DND-41 (cell line): ENCODE data around the gene VANGL2.

Experiments
- ATAC-seq: fragments of 200-7000 bp; cut with Tn5 transposase; 3 replicates; pipeline ENCODE4 v1.9.1; 2021; ENCODE audit warnings: low read depth; ENCODE audit not compliant: insufficient read depth
- DNase-seq: peaks from one replicate; pipeline ENCODE4 v3.0.0-alpha.2; 2020
- H2AFZ ChIP-seq: 2 replicates; pipeline ENCODE4 v1.6.0; 2012; ENCODE audit warnings: low read depth, low read length
- H3K27ac ChIP-seq: 2 replicates; pipeline ENCODE4 v1.5.1; 2012; ENCODE audit warnings: low read length, inconsistent platforms
- H3K27me3 ChIP-seq: fragments of 200-600 bp; sonication (generic); 2 replicates; pipeline ENCODE4 v1.6.0; 2012; ENCODE audit warnings: low read length, mild to moderate bottlenecking, inconsistent platforms; ENCODE audit not compliant: insufficient read depth, poor library complexity
- H3K36me3 ChIP-seq: 2 replicates; pipeline ENCODE4 v1.5.1; 2012; ENCODE audit warnings: low read length, inconsistent platforms; ENCODE audit not compliant: insufficient read depth
- H3K4me1 ChIP-seq: 2 replicates; pipeline ENCODE4 v1.5.1; 2012; ENCODE audit warnings: mild to moderate bottlenecking, low read length; ENCODE audit not compliant: insufficient read depth
- H3K4me2 ChIP-seq: 2 replicates; pipeline ENCODE4 v1.6.0; 2012; ENCODE audit warnings: mild to moderate bottlenecking, moderate library complexity, low read length, inconsistent platforms; ENCODE audit not compliant: insufficient read depth
- H3K4me3 ChIP-seq, 2 experiments: fragments of 200-600 bp in 1 of 2; shearing (Covaris generic) in 1 of 2; 2 replicates each; pipeline ENCODE4 v1.5.1; 2012 to 2016; ENCODE audit warnings: inconsistent platforms in 2 of 2, low read length in 2 of 2, mild to moderate bottlenecking in 2 of 2, low read depth in 1 of 2, moderate library complexity in 1 of 2
- H3K79me2 ChIP-seq: 2 replicates; pipeline ENCODE4 v1.6.0; 2012; ENCODE audit warnings: low read length, inconsistent platforms; ENCODE audit not compliant: insufficient read depth
- H3K9ac ChIP-seq: 2 replicates; pipeline ENCODE4 v1.6.0; 2012; ENCODE audit warnings: low read depth, mild to moderate bottlenecking, inconsistent platforms, low read length, moderate library complexity
- H3K9me3 ChIP-seq: 2 replicates; pipeline ENCODE4 v1.5.1; 2012; ENCODE audit warnings: low read length, moderate library complexity, mild to moderate bottlenecking, inconsistent platforms; ENCODE audit not compliant: insufficient read depth, severe bottlenecking
- H4K20me1 ChIP-seq: 2 replicates; pipeline ENCODE4 v1.6.0; 2012; ENCODE audit warnings: low read length; ENCODE audit not compliant: insufficient read depth
- EZH2 ChIP-seq: IDR thresholded peaks from 3 replicates; pipeline ENCODE4 v1.6.1; 2012; ENCODE audit warnings: borderline replicate concordance, low read depth, mild to moderate bottlenecking, moderate library complexity, low read length, inconsistent platforms; ENCODE audit not compliant: severe bottlenecking
- TF ChIP-seq, protein P1 (sequence below): IDR thresholded peaks from 2 replicates; pipeline ENCODE4 v1.5.1; 2012; ENCODE audit warnings: borderline replicate concordance, low read length, moderate library complexity, mild to moderate bottlenecking; ENCODE audit not compliant: poor library complexity, severe bottlenecking; ENCODE audit errors: extremely low read depth

The VANGL2 gene

DNA sequence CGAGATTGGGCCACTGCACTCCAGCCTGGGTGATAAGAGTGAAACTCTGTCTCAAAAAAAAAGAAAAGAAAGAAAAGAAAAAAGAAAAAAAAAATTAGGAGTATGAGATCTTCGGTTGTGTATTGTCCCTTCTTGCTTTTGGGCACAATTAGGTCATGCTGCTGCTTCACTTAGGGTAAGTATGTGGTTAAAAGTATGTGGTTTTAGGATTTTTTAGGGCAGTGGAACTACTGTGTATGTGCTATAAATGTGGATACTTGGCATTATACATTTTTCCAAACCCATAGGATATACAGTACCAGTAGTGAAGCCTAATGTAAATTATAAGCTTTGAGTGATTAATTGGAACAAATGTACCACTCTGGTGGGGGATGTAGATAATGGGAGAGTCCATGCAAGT, 31.2 kb downstream of the VANGL2 start:
- no peak for DNase-seq
- no peak for ATAC-seq
- Histone ChIP-seq H3K79me2 (no peaks in the 10 kb centered on the region), H3K9ac (no peak overlapping the region), H3K36me3 (0 out of 2 replicates have a peak, but pooled peaks cover 3% of the 10 kb centered on the region), H3K4me2 (no peak overlapping the region), H3K27me3 (no peaks in the 10 kb centered on the region), H2AFZ (no peak overlapping the region), H4K20me1 (no peaks in the 10 kb centered on the region), H3K9me3 (no peaks in the 10 kb centered on the region), H3K27ac (no peak overlapping the region), H3K4me1 (peaks cover 30% of the 10 kb centered on the region), H3K4me3 (no peak overlapping the region)
- no peak for TF ChIP-seq EZH2

DNA sequence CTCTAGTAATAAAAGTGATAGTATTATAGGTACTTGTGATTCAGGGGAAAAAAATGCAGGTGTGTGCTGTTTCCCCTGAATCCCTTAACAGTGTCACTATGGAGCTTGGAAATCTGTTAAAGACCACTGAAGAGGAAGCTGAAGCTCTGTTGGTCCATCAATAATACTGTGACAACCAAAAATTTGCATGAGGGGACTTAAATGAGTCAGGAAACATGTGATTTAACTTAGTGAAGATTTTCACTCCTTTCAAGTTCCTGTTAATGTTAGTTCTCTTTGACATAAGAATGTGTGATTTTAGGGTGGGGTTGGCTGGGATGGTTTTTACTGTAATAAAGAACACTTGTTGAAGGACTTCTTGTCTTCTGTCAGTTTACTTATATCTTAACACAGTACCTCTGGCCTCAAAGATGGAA, 32.0 kb downstream of the VANGL2 start:
- no peaks in the 10 kb centered on the region for H4K20me1 ChIP-seq
- no peak overlapping the region for H3K4me3 ChIP-seq
- H3K36me3 ChIP-seq = 0 out of 2 replicates have a peak, but pooled peaks cover 3% of the 10 kb centered on the region
- no peak overlapping the region for H3K27ac ChIP-seq
- H3K9ac ChIP-seq = no peak overlapping the region
- H3K4me2 ChIP-seq = no peak overlapping the region
- H3K4me1 ChIP-seq = peaks cover 36% of the 10 kb centered on the region
- ATAC-seq = no peak
- no peaks in the 10 kb centered on the region for H3K27me3 ChIP-seq
- H3K9me3 ChIP-seq = no peaks in the 10 kb centered on the region
- TF ChIP-seq, protein P1, sequence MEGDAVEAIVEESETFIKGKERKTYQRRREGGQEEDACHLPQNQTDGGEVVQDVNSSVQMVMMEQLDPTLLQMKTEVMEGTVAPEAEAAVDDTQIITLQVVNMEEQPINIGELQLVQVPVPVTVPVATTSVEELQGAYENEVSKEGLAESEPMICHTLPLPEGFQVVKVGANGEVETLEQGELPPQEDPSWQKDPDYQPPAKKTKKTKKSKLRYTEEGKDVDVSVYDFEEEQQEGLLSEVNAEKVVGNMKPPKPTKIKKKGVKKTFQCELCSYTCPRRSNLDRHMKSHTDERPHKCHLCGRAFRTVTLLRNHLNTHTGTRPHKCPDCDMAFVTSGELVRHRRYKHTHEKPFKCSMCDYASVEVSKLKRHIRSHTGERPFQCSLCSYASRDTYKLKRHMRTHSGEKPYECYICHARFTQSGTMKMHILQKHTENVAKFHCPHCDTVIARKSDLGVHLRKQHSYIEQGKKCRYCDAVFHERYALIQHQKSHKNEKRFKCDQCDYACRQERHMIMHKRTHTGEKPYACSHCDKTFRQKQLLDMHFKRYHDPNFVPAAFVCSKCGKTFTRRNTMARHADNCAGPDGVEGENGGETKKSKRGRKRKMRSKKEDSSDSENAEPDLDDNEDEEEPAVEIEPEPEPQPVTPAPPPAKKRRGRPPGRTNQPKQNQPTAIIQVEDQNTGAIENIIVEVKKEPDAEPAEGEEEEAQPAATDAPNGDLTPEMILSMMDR = no peak
- TF ChIP-seq EZH2 = no peak
- H2AFZ ChIP-seq = no peak overlapping the region
- no peaks in the 10 kb centered on the region for H3K79me2 ChIP-seq
- no peak for DNase-seq

DNA sequence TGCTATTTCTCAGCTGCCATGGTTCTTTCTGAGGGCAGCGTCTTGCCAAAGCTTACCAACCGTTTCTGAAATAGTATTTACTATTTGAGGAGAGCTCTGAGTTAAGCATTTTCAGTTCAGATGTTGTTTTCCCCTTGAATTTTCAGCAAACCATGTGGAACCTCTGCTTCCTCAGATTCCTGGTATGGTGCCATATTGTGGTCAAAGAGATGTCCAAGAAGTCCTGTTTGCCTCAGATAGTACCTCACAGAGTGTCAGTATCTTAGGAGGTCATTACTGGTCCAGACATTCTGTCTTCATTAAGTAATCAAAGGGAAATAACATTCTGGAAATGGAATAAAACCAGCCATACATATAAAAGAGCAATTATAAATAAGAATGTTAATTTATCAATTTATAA, 36.6 kb downstream of the VANGL2 start:
- H2AFZ ChIP-seq = peak overlapping the region; percentile 85
- DNase-seq = no peak
- no peak overlapping the region for H3K4me3 ChIP-seq
- H3K36me3 ChIP-seq = no peaks in the 10 kb centered on the region
- H3K4me1 ChIP-seq = peaks cover 33% of the 10 kb centered on the region
- no peaks in the 10 kb centered on the region for H4K20me1 ChIP-seq
- no peaks in the 10 kb centered on the region for H3K9me3 ChIP-seq
- no peaks in the 10 kb centered on the region for H3K27me3 ChIP-seq
- no peaks in the 10 kb centered on the region for H3K79me2 ChIP-seq
- no peak overlapping the region; the same call in 1 of the 2 replicates for H3K9ac ChIP-seq
- ATAC-seq = no peak
- H3K4me2 ChIP-seq = peak overlapping the region; percentile 73
- peak overlapping the region; percentile 91; the same call in 1 of the 2 replicates for H3K27ac ChIP-seq
- TF ChIP-seq, protein P1 = no peak
- TF ChIP-seq EZH2 = no peak

DNA sequence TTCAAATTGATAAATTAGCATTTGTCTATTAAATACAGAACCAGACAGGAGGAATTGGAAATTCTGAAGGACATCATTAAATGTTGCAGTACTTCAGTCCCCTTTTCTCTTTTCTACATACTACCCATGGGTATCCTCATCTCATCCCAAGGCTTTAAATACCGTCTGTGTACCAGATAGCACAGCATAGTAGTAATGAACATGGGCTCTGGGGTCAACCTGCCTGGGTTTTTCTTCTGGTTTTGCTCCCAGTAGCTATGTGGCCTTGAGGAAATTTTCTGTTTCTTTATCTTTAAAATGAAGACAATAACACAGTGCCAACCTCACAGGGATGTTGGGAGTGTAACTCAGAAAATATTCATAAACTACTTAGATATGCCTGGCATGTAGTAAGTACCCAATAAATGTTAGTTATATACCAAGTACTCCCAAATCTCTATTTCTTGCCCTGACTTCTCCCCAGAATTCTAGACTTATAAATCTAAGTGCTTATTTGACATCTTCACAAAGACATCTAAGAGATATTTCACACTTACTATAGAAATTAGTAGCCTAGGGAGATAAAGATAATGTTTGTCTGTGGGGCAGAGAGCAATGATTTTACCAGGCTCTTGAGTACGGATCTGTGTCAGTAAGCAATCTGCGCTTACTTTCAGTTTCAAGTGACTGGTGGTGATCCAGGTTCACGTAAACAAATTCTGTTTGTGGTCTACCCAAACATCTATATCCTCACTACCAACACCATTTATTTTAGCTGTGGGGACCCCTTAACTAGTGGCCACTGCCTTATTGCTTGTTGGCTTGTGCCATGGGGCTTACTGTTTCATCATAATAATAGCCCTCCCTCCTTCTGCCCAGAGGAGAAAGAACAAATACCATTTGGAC, 37.3 kb downstream of the VANGL2 start:
- ATAC-seq = peak; percentile 88
- peak; percentile 53 for DNase-seq
- Histone ChIP-seq H4K20me1 (no peaks in the 10 kb centered on the region), H3K4me1 (peaks cover 28% of the 10 kb centered on the region), H3K4me2 (peak overlapping the region; percentile 73), H2AFZ (peak overlapping the region; percentile 85), H3K4me3 (peak overlapping the region in 1 of 2 experiments; percentile 53; a peak in 3 of 4 replicates), H3K27ac (peak overlapping the region; percentile 91), H3K79me2 (no peaks in the 10 kb centered on the region), H3K9me3 (no peaks in the 10 kb centered on the region), H3K9ac (peak overlapping the region; percentile 53), H3K36me3 (no peaks in the 10 kb centered on the region), H3K27me3 (no peaks in the 10 kb centered on the region)
- no peak for TF ChIP-seq EZH2
- TF ChIP-seq, protein P1 = no peak
